GM21447 (cell line): ENCODE results near the gene PTBP1.
"Not testable (repeated sequence)": the region's sequence is repeated elsewhere in the genome, so short reads cannot be mapped to it uniquely, and the experiment has no call there.

Source experiments
- ATAC-seq: cut with Tn5 transposase; IDR thresholded peaks from one replicate; pipeline ENCODE4 v1.9.1; 2021; ENCODE audit not compliant: unreplicated experiment

The PTBP1 gene

DNA sequence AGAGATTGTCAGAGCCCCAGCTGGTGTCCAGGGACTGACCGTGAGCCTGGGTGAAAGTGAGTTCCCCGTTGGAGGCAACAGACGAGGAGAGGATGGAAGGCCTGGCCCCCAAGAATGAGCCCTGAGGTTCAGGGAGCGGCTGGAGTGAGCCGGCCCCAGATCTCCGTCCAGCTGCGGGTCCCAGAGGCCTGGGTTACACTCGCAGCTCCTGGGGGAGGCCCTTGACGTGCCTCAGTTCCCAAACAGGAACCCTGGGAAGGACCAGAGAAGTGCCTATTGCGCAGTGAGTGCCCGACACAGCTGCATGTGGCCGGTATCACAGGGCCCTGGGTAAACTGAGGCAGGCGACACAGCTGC, 53.7 kb downstream of the PTBP1 start:
- no peak for ATAC-seq

- ATAC-seq, result no peak
Observed at GRCh38 chr19:852136-853013, 55.1 kb downstream of the PTBP1 start, which contains the start of gene ELANE. ELANE (plus strand) TSS chr19:852303; CDS start chr19:852329, 26 bp downstream.

DNA sequence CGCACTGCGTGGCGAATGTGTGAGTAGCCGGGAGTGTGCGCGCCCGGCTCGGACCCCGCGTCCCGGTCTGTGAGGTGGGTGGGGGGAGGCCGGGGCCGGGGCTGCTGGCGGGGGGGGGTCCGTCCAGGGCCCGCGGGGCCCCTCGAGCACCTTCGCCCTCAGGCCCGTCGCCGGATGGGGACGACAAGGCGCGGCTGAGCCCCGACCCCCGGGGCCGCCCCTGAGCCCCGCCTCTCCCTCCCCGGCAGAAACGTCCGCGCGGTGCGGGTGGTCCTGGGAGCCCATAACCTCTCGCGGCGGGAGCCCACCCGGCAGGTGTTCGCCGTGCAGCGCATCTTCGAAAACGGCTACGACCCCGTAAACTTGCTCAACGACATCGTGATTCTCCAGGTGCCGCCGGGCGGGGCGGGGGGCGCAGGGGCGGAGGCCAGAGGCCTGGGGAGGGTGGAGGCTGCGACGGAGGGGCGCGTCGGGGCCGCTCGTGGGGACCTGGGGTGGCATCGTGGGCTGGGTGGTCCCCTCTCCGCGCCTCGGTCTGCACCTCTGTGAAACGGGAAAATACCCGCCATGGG, 55.8 kb downstream of the PTBP1 start:
- ATAC-seq, result no peak

DNA sequence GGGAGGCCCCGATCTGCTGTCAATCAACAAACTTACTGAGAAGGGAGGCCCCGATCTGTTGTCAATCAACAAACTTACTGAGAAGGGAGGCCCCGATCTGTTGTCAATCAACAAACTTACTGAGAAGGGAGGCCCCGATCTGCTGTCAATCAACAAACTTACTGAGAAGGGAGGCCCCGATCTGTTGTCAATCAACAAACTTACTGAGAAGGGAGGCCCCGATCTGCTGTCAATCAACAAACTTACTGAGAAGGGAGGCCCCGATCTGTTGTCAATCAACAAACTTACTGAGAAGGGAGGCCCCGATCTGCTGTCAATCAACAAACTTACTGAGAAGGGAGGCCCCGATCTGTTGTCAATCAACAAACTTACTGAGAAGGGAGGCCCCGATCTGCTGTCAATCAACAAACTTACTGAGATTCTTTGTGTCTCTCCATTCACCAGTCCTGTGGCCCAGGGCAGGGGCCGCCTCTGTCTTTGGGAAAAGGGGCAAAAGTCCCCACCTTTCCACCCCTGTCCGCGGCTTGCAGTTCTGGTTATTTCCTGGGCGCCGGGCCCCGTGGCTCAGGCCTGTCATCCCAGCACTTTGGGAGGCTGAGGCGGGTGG, 56.5 kb downstream of the PTBP1 start:
- not testable (repeated sequence) for ATAC-seq

DNA sequence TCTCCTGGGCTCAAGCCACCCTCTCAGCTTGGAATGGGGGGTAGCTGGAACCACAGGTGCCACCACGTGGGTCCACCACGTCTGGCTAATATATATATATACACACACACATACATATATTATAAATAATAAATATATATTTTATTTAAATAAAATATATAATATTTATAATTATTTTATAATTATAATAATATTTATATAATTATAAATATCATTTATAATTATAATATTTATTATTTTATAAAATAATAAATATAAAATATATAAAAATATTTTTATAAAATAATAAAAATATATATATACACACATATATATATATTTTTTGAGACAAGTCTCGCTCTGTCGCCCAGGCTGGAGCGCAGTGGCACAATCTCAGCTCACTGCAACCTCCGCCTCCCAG, 57.3 kb downstream of the PTBP1 start:
- ATAC-seq, result no peak

- no peak for ATAC-seq
Observed at GRCh38 chr19:855142-855541, 57.9 kb downstream of the PTBP1 start.

DNA sequence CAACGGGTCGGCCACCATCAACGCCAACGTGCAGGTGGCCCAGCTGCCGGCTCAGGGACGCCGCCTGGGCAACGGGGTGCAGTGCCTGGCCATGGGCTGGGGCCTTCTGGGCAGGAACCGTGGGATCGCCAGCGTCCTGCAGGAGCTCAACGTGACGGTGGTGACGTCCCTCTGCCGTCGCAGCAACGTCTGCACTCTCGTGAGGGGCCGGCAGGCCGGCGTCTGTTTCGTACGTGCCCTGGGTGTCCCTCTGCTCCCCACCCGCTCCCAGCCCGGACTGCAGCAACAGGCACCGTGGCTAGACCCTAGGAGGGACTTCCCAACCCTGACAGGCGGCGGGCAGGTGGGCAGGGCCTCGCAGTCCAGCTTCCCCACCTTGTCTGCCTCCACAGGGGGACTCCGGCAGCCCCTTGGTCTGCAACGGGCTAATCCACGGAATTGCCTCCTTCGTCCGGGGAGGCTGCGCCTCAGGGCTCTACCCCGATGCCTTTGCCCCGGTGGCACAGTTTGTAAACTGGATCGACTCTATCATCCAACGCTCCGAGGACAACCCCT, 58.4 kb downstream of the PTBP1 start:
- no peak for ATAC-seq

GRCh38 chr19:858284-858683, 61.0 kb downstream of the PTBP1 start:
- ATAC-seq, result no peak

DNA sequence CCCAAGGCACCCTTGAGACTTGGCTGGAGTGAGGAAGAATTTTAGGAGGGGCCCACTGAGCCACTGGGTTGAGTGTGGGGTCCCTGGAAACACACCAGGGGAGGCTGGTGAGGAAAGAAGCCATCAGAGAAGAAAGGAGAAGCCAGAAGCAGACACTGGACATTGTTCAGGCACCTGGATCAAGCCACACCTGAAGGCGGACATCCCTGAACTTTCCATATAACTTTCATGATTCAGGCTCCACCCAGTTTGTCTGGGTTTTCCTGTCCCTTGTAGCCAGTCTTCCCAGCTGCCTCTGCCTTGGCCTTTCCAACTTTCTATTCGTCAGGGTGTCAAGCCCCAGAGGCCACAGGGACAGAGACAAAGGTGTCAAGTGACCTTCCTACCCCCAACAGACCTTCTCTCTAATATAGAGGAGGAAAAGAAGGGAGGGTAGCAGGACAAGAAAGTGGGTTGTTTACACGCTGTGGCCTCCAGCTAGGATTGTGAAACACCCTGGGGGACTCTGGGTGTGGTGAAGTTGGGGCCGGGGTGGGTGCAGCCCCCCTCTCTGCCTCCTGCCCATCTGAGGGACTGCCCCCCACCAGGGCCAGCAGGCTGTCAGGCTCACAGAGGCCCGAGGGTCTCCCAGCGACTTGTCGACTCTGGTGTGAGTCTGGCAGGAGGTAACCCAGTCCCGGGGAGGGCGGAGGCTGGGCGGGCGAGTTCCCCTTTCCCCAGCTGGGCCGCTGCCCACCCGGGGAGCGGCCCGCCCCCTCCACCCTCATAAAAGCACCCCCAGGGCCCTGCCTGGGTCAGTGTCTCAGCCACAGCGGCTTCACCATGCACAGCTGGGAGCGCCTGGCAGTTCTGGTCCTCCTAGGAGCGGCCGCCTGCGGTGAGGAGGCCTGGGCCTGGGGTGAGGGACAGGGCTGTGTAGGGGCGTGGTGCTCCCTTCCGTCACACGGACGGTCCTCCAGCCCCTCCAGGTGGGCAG, 61.9 kb downstream of the PTBP1 start, which contains the start of gene CFD:
Gene CFD (plus strand): TSS at position 797 of the 976 bp plus-strand sequence. CDS start 26 bp downstream, at position 823.
- no peak for ATAC-seq

- ATAC-seq, result no peak
Observed at GRCh38 chr19:861141-861755, 64.0 kb downstream of the PTBP1 start.
